Activated CD8-positive, alpha-beta memory T cell treated with anti-CD3 and anti-CD28 coated beads, Interleukin-2, amount 50 U/mL, for 24 hours (primary cell): ENCODE results near the gene GNB2.

Experiments used
- DNase-seq: peaks from one replicate; pipeline ENCODE4 v3.0.0-alpha.2; 2020; ENCODE audit errors: extremely low read depth

The GNB2 gene

DNA sequence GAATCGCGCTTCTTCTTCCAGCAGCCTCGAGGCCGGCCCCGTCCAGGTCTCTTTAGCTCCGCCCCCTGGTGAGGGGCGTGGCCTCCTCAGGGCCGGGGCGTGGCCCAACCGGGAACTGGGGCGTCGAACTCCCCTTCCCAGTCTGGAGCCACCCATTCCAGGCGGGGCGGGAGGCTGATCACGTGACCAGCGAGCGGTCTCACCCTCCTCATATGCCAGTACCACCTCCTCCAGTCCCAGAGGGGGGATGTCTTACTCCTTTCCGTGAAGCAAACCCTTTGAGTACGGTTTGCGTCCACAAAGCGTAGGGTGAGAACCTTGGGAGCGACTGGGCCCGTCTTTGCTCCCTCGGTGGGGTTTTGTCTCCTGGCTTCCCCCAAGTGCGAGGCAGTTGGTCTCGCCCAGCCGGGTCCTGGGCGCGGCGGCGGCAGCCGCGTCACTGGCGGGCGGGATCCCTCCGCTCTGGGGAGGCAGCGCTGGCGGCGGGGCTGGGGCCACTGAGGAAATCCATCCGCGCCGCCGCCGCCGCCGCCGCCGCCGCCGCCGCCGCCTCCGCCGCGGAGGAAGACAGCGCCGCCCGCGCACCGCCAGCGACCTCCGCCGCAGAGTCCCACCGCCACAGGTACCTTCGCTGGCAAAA, at the start of gene GNB2:
GNB2 (plus strand) TSS at position 439 of the 640 bp plus-strand sequence. CDS start 2,526 bp downstream, outside the sequence.
- DNase-seq: peak; percentile 98

DNA sequence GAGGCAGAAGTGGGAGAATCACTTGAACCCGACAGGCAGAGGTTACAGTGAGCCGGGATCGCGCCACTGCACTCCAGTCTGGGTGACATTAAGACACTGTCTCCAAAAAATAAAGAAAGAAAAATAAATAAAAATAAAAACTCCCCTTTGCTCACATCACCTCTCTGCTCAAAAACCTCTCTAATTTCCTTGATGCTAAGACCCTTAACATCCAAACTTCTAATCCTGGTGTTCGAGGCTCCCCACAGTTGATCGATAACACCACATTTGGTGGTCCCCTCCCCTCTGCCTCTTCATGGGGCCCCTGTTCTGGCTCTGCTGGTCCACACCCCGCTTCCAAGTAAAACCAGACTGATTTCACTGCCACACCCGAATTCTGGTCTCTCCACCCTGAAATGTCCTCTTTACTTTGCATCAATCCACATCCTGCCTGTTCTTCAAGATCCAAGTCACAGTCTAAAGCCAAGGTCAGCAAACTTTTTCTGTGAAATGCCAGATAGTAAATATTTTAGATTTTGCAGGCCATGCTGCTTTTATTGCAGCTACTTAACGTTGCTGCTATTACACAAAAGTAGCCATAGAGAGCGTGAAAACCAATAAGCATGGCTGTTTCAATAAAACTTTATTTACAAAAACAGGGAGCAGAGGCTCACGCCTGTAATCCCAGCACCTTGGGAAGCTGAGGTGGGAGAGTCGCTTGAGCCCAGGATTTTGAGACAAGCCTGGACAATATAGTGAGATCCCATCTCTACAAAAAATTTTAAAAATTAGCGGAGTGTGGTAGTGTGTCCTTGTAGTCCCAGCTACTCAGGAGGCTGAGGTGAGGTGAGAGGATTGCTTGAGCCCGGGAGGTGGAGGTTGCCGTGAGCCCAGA, 49.4 kb upstream of the GNB2 start:
- DNase-seq: no peak

GRCh38 chr7:100626055-100626454, 47.5 kb upstream of the GNB2 start:
- no peak for DNase-seq

- peak; percentile 73 for DNase-seq
Measured at GRCh38 chr7:100626530-100627237, 46.9 kb upstream of the GNB2 start.

- no peak for DNase-seq
Measured at GRCh38 chr7:100627238-100627549, 46.3 kb upstream of the GNB2 start.

GRCh38 chr7:100629117-100629716, 44.3 kb upstream of the GNB2 start:
- no peak for DNase-seq

DNA sequence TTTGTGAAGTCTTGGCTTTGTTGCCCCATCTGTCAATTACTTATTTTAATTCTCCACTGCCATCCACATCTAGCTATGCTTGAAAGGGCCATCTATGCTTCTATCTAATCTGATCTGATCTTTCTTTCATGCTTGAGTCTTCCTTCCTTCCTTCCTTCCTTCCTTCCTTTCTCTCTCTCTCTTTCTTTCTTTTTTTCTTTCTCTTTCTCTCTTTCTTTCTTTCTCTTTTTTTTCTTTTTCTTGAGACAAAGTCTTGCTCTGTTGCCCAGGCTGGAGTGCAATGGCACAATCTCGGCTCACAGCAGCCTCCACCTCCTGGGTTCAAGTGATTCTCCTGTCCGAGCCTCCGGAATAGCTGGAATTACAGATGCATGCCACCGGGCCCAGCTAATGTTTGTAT, 43.5 kb upstream of the GNB2 start:
- DNase-seq: no peak

GRCh38 chr7:100632951-100633717, 40.4 kb upstream of the GNB2 start:
- DNase-seq: no peak

DNA sequence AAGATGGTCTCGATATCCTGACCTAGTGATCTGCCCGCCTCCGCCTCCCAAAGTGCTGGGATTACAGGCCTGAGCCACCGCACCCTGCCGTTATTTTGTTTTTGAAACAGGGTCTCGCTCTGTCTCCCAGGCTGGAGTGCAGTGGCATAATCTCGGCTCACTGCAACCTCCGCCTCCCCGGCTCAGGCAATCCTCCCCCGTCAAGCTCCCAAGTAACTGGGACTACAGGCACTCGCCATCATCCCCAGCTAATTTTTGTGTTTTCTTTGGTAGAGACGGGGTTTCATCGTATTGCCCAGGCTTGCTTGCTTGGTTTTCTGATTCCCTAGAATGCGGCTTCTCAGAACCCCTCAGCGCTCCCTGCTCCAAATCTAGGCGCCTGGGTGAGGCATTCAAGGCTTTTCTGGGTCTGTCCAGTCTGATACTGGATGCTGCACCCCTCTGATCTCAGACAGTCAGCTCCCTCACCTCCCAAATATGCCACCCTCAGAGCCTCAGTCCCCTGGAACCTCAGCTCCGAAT, 33.5 kb upstream of the GNB2 start:
- DNase-seq: no peak

GRCh38 chr7:100640517-100641440, 32.8 kb upstream of the GNB2 start:
- DNase-seq: no peak

DNA sequence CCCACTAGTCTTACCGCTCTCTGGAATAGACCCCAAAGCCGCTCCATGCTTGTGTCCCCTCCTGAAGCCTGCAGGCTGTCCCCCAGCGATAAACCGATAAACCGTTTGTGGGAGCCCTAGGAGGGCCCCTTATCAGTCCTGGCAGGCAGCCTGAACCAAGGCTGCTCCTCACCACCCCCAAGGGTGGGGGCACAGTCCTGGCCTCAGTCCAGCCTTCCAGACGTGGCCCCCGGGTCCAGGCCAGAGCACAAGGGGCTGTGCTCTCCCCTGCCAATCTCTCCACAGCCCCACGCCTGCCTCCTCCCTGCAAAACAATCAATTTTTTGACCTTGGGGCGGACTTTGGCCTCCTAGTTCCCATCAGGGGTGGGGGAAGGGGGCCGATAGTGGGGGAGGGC, 32.1 kb upstream of the GNB2 start, which contains the start of gene TFR2:
TFR2 (minus strand) TSS at position 90 of the 397 bp plus-strand sequence; CDS start at position 47, 43 bp downstream.
- DNase-seq: no peak

- no peak for DNase-seq
Measured at GRCh38 chr7:100641860-100642533, 31.5 kb upstream of the GNB2 start.

GRCh38 chr7:100642534-100642907, 31.0 kb upstream of the GNB2 start:
- DNase-seq: no peak

- DNase-seq: no peak
Measured at GRCh38 chr7:100649826-100650565, 23.5 kb upstream of the GNB2 start.

- DNase-seq: no peak
Measured at GRCh38 chr7:100654908-100655831, 18.4 kb upstream of the GNB2 start.

GRCh38 chr7:100655908-100656674, 17.4 kb upstream of the GNB2 start, which contains the start of gene ACTL6B:
Gene ACTL6B, minus strand, starts transcription at chr7:100656448. Its CDS starts 94 bp downstream, at chr7:100656354.
- DNase-seq: no peak
